NCI-H2196 (cell line): Measurements from ENCODE around the gene RAC3.

Source experiments
- DNase-seq: peaks from one replicate; lab custom pipeline; 2025; ENCODE audit not compliant: unreplicated experiment; lab: John Stamatoyannopoulos, UW

RAC3 gene

DNA sequence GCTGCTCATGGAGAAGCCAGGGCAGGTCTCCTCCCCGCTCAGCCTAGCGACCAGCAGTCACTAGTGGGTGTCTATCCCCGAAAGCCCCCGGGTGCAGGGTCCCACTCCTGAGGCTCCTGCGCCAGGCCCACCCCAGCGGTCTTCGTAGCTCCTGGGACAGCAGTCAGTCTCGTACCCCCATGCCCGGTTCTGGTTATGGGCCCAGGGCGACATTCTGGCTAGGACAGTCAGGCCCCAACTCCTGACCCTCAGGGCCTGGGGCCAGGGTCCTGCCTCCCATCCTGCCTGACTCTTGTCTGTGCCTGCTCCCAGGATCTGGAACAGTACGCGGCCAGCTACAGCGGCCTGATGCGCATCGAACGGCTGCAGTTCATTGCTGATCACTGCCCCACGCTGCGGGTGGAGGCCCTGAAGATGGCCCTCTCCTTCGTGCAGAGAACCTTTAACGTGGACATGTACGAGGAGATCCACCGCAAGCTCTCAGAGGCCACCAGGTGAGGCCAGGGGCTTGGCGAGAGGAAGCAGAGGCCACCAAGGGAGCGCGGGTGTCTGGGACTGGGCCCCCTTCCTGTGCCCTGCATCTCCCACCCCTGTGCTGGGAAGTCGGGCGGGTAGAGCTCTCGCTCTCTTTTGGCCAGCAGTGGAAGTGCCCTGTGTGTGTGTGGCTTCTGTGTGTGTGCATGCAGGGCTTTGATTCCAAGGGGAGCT is 22.2 kb downstream of the RAC3 start:
- DNase-seq: no peak

DNA sequence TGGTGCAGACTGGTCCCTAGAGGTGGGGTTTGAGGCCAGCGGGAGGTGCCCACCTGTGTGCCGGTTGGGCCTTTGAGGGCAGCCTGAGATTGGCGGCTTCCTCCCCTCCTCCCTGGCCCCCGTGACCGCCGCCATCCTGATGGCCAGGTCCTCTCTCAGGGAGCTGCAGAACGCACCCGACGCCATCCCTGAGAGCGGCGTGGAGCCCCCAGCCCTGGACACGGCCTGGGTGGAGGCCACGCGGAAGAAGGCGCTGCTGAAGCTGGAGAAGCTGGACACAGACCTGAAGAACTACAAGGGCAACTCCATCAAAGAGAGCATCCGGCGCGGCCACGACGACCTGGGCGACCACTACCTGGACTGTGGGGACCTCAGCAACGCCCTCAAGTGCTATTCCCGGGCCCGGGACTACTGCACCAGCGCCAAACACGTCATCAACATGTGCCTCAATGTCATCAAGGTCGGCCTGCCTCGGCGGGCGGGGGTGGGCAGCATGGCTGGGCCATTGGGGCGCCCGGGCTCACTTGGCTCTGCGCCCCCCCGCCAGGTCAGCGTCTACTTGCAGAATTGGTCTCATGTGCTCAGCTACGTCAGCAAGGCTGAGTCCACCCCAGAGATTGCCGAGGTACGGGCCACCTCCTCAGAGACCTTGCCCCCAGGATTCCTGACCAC is 23.0 kb downstream of the RAC3 start:
- DNase-seq: no peak

DNA sequence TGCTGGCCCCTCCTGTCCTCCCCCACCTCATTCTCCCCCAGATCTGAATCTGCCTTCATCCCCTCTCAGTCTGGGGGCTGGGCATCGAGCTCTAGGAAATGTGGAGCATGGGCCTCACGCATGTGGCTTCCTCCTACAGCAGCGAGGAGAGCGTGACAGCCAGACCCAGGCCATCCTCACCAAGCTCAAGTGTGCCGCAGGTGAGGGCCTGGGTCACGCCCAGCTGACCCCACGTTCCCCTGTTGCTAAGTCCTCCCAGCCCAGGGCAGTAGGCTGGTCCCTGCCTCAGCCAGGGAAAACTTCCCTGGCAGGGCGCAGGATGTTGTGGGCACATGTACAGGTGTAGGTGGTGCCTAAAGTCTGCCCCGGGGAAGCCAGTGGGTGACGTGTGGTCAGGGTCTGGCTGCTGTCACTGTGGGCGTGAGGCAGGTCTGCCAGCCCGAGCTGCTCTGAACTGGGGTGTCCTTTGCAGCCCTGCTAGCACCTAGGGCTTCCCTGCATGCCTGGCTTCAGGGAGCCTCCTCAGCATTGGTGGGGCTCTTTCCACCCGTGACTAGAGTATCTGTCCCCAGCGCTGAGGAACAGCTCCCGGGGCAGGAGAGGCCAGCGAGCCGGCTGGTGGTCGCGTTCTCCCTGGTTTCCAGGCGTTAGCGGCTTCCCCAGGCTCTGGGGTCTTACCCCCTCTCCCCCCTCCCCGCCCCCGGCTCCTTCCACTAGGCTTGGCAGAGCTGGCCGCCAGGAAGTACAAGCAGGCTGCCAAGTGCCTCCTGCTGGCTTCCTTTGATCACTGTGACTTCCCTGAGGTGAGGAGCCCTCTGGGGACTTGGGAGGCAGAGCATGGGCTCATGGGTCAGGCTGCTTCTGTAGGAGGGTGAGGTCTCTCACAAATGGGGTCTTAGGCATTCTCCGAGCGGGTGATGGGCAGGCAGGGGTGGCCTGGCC is 23.8 kb downstream of the RAC3 start:
- DNase-seq: no peak

DNA sequence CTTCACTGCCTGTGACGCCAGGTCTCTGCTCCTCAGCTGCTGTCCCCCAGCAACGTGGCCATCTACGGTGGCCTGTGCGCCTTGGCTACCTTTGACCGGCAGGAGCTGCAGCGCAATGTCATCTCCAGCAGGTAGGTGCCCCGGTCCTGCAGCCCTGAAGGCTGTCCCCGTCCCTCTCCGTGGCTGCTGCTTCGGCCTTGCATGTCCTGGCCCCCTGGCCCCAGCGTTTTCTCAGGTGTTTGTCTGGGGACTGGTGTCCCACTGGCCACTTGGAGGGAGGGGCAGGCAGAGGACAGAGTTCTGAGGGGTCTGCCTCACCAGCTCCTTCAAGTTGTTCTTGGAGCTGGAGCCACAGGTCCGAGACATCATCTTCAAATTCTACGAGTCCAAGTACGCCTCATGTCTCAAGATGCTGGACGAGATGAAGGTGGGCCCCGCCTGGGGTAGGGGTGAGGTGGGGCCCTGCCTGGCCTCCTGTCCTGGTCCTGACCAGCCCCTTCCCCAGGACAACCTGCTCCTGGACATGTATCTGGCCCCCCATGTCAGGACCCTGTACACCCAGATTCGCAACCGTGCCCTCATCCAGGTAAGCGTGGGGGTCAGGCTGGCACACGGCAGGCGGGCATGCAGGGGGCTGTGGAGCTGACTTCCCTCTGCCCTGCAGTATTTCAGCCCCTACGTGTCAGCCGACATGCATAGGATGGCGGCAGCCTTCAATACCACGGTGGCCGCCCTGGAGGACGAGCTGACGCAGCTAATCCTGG is 24.7 kb downstream of the RAC3 start:
- no peak for DNase-seq

DNA sequence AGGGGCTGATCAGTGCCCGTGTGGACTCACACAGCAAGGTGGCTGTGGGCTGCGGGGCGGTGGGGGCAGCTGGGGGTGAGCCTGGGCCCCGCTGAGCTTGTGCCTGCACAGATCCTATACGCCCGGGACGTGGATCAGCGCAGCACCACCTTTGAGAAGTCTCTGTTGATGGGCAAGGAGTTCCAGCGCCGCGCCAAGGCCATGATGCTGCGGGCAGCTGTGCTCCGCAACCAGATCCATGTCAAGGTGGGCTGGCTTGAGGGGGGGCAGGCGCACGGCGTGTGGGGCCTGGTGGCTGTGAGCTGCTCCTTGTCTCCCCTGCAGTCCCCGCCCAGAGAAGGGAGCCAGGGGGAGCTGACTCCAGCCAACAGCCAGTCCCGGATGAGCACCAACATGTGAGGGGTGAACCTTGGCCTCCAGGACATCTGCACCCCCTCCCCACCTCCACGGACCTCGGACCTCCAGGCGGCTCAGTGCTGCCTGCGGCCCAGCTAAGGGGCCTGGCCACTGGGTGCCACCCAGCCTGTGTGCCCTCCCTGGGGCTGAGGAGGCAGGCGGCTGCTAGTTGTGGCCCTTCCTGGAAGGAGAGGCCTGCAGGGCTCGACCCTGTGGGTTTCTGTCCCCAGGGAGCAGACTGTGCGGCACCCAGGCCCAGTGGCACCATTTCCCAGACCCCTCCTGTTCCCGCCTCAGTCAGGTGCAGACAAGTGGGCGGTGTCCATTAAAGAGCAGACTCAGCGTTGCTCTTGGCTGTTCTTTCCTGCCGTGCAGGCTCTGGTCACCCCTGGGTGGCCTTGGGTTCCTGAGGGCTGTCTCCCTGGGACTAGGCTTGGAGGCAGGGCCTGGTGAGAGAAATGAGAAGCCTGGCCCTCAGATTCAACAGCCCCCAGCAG is 25.5 kb downstream of the RAC3 start:
- DNase-seq: no peak

DNA sequence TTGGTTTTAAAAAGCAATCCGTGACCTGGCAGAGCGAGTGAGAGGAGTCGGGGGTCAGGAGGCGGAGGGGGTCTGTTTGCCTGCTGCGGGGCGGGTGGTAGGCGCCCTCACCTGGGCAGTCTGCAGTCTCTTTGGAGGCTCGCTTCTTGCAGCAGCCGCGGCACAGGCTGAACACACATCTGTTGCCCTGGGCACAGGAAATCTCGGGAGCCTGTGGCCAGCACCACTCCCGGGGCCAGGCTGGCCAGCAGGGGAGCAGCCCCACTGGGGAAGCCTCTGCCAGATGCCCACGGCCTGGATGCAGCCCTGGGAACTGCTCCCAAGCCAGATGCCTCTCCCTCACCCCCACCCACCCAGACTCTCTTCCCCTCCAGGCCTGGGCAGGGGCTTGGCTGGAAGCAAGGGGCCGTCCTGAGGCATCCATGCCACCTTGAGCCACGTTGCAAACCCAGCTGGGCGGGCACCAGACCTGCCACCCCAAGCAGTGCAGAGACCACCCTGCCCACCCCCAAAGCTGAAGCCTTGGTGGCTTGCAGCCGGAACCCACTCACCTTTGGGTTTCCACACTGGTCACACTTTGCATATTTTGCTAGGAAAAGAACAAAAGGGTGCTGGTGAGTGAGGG is 26.9 kb downstream of the RAC3 start:
- DNase-seq: no peak

DNA sequence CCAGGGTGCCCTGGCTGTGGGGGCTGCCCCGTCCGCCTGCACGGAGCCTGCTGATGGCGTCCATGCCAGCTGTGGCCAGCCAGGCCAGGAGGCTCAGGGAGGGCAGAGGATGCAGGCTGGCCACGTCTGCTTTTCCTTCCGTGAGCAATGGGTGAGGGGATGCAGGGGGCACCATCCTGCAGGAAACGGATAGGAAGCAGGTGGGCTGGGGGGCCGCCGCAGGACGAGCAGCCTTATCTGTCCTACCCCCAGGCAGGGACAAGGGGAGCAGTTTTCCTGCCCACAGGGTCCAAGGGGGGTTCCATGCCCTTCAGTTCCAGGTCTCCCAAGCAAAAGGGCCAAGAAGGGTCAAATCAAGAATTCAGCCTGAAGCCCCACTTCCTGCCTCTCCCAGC is 27.4 kb downstream of the RAC3 start:
- no peak for DNase-seq

DNA sequence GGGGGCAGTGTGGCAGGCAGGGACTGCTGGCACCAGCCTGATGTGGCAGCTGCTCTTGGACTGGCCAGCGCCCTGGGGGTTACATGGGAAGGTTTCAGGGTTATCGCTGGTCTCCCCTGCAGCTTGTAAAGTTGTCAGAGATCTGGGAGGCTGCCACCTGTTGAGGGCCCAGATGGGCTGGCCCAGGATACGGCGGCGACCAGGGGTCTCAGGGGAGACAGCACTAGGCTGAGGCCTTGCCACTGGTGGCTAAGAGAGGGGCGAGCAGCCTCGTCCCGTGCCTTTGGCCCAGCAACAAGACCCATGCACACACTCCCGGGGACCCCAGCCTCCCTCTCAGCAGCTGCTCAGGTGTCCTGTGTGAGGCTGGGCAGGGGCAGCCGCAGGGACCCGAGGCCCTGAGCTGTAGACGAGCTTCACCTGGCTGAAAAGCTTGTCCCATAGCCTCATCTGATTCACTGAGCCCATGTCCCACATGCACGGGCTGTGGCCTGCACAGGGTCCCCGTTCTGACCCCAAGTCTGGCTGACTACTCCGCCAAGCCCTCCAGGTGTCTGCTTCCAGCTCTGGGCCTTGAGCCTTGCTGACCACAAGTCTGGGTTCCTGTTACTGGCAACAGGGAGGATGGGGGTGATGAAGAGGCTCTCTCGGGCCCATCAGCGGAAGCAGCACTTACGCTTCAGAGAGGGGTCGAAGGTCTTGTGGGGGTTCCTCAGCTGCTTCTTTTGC is 28.0 kb downstream of the RAC3 start:
- no peak for DNase-seq

DNA sequence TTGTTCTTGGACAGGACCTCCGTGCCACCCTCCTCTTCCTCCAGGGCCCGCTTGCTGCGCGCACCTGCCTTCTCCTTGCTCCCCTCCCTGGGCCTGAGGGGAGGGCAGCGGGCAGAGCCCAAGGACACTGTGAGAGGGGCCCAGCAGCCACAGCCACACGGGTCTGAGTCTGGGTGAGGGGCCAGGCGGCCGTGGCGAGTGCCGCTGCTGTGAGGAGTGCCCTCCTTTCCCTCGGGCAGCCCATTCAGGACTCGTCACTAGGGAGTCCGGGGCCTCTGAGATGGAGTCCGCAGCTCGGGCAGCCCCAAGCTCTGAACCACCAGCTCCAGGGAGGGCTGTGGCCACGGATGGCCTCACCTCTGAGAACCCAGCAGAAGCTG is 28.5 kb downstream of the RAC3 start:
- no peak for DNase-seq

DNA sequence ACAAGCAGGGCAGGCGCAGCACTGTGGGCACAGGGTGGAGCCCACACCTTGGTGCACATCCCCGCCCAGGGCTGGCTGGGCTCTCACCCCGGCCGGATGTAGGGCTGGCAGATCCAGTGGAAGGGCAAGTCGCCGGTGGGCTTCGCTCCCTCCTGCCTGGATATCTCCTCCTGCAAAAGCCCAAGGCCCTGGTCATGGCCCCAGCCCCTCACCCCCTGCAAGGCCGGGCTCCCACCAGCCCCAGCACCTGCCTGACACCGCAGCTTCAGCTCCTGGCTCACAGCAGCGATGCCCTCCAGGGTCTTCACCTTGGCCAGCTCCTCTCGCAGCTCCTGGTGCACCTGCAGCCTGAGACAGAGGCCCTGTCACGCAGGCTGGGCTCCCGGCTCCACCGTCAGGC is 29.1 kb downstream of the RAC3 start:
- no peak for DNase-seq

DNA sequence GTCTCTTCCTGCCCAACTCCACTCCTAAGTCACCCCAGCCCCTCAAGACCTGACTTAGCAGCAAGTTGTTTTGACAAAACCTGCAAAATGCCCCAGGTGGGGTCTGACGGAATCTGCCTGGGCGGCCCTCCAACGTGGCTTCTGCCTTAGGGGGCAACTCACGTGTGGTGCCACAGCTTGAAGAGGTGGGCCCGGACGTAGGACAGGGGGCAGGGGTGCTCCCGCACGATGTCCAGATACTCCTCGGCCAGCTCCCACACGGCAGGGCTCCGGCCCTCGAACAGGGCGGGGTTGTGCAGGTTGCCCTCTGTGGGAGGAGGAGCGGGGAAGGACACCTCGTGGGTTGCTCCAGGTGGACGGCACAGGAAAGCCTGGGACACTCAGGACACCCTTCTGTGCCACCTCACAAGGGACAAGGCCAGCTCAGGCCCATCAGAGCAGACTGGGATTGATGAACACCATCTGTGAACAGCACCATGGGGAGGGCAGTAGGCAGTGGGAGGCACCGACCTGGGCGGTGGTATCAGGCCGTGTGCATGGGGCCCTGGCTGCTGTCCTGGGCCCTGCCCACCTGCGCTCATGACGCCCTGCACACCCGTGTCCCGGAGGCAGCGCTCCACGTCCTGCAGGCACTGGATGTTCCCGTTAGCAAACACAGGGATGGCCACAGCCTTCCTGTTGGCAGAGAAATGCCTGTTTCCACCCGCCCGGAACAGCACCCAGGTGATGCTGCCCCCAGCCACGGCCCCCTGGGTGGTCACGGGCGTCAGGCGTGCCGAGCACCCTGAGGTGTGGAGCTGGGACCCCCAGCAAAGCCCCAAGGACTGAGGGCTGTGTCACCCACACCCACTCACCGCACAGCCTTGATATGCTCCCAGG is 29.8 kb downstream of the RAC3 start:
- DNase-seq: no peak

DNA sequence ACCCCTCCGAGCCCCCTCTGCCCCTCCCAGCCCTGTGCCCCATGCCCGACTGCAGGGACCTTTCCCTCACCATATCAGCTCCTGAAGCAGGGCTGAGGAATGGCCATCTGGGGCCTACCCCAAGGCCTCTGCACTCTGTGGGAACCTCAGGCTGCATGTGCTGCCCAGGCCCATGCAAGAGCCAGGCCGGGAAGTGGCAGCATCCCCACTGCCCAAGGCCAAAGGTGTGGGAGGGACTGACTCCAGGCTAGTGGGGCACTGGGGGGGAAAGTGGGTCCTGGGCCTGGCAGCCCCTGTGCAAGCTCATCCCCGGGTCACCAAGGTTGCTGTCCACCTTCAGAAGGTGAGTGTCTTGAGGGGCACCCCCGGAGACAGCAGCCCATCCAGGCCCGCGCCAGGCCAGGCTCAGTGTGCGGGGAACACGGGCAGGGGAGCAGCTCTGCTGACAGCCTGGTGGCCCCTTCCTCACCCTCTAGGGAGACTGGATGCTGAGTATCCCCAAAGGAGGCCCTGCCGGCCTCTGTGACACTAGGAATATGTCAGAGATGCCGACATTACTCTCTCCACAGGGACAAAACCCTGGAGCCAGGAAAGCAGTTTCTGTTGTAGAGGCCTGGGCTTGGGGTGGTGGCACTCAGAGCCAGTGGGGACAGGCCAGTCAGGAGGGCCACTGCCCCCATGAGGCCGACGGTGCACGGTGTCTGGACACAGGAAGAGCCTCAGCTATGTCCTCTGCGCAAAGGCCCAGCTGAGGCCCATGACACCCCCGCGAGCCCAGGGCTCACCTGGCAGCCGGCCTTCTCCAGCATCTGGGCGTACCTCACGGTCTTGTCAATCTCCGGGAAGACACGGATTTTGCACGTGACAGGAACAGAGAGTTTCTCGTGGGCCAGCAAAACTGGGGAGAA is 30.9 kb downstream of the RAC3 start:
- DNase-seq: no peak

DNA sequence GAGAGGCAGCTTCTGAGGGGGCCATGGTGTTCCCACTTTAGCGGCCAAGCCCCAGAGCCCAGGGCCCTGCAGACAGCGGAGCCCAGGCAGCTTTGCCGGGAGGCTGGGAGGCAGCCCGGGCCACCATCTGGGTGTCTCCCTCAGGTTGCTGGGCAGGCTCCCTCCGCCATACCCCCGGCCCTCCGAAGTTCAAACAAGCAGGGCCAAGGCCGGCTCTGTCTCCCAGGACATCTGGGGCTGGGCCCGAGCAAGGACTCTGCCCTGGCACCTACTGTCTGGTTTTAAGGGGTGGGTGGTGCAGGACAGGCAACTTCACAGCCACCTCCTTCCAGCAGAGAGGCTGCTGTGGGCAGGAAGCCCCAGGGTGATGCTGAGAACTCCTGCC is 31.5 kb downstream of the RAC3 start:
- DNase-seq: no peak

DNA sequence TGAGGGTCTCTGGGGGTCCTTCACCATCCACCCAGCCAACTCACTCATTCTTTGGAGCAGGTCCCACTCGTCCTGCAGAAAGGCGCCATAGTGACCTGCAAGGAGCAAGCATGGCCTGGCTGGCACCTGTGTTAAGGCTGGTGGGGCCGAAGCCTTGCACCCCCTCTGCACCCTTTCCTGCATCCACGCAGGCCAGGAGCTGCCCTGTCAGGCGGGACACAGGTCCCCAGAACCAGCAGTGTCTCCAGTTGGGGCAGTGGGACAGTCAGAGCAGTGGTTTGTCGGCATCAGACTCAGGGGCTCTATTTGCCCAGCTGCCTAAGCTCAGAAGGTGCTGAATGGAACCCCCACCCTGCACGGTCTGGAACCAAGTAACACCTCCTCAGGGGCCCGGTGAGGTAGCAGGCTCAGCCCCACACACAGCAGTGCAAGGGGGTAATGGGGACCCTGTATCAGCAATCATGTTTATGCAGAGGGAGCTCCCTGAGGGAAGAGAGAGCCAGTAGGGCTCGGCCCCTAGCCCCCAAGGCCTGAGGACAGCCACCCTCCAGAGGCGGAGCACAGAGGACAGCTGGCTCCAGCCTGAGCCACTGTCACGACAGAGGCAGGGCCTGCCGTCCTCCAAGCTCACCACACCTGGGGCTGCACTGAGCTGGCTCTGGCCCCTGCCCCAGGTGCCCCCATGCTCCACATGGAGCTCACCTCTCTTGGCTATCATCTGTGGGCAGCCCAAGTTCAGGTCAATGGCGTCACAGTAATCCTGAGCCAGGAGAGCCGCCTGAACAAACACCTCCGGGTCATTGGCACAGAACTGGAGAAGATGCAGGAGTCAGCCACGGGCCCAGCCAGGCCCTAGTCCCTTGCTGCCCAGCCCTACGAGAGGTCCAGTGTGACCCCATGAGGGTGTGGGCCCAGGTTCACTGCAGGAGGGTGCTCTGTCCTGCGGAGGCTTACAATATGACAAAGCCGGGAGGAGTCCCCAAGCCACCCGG is 32.2 kb downstream of the RAC3 start:
- DNase-seq: no peak

DNA sequence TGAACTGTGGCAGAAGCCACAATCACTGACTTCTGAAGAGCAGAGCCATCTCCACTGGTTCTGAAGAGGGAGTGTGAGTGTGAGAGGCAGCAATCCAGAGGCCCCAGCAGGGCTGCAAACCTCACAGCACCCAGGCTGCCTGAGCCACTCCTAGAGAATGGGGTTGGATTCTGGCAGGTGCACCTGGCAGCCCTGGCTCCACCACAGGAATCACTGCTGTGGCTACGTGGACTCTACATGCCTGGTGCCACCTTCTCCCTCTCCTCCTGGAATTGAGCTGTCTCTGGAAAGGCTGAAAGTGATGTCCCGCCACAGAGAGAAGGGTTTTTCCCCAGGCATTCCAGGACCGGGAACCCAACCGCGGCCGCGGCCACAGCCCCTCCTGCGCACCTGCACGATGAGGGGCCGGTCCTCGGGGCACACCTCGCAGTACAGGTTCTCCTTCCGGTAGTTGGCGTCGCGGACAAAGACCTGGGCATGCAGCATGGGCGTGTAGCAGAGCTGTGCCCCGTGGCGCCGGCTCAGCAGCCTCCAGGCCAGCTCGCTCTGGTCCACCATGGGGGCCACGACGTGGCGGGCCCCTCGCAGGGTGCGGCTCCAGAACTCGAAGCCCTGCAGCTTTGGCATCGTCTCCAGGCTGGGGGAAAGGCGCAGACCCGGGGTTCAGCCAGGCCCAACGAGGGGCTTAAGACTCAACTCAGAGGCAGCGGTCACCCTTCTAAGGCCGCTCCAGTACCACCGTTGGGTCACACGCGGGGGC is 33.1 kb downstream of the RAC3 start:
- peak; percentile 57 for DNase-seq
